GM18511 (cell line): ENCODE data around the gene MLYCD.

Experiments used
- ATAC-seq: cut with Tn5 transposase; IDR thresholded peaks from one replicate; pipeline ENCODE4 v1.9.1; 2021; ENCODE audit warnings: mild to moderate bottlenecking, moderate library complexity; ENCODE audit not compliant: unreplicated experiment

Gene MLYCD

GRCh38 chr16:83898463-83899271 is at the start of gene MLYCD:
Gene MLYCD (plus strand): TSS chr16:83899115. CDS start chr16:83899145, 30 bp downstream.
- peak; percentile 91 for ATAC-seq

GRCh38 chr16:83849421-83849820 is 49.5 kb upstream of the MLYCD start:
- no peak for ATAC-seq

- no peak for ATAC-seq
Measured at GRCh38 chr16:83850947-83851346, 48.0 kb upstream of the MLYCD start.

- no peak for ATAC-seq
Measured at GRCh38 chr16:83851473-83851872, 47.4 kb upstream of the MLYCD start.

GRCh38 chr16:83852774-83853173 is 46.1 kb upstream of the MLYCD start:
- no peak for ATAC-seq

GRCh38 chr16:83853834-83854233 is 45.1 kb upstream of the MLYCD start:
- ATAC-seq: no peak

GRCh38 chr16:83854420-83854819 is 44.5 kb upstream of the MLYCD start:
- no peak for ATAC-seq

- ATAC-seq: no peak
Measured at GRCh38 chr16:83856792-83857191, 42.1 kb upstream of the MLYCD start.

GRCh38 chr16:83859265-83859664 is 39.6 kb upstream of the MLYCD start:
- ATAC-seq: no peak

- ATAC-seq: no peak
Measured at GRCh38 chr16:83862661-83863060, 36.3 kb upstream of the MLYCD start.

- no peak for ATAC-seq
Measured at GRCh38 chr16:83863682-83864081, 35.2 kb upstream of the MLYCD start.

GRCh38 chr16:83870830-83871229 is 28.1 kb upstream of the MLYCD start:
- no peak for ATAC-seq

- no peak for ATAC-seq
Measured at GRCh38 chr16:83878838-83879237, 20.1 kb upstream of the MLYCD start.

GRCh38 chr16:83882163-83882885 is 16.6 kb upstream of the MLYCD start:
- no peak for ATAC-seq

GRCh38 chr16:83886199-83886971 is 12.5 kb upstream of the MLYCD start:
- no peak for ATAC-seq

- no peak for ATAC-seq
Measured at GRCh38 chr16:83887080-83887479, 11.8 kb upstream of the MLYCD start.

- no peak for ATAC-seq
Measured at GRCh38 chr16:83887564-83887963, 11.4 kb upstream of the MLYCD start.

- no peak for ATAC-seq
Measured at GRCh38 chr16:83888672-83889044, 10.3 kb upstream of the MLYCD start.

GRCh38 chr16:83890359-83890758 is 8.6 kb upstream of the MLYCD start:
- ATAC-seq: no peak

- no peak for ATAC-seq
Measured at GRCh38 chr16:83891742-83892141, 7.2 kb upstream of the MLYCD start.

GRCh38 chr16:83895243-83895642 is 3.7 kb upstream of the MLYCD start:
- ATAC-seq: no peak

GRCh38 chr16:83895942-83896341 is 3.0 kb upstream of the MLYCD start:
- no peak for ATAC-seq
